ENCODE results near the gene AP1G2. TPM values are rescaled to one million over a fixed set of nuclear protein-coding genes. Genes with fewer than 3 reads are reported as not detected.
A peak's percentile ranks its signal among the peaks of the same experiment; 100 is the strongest.

Gene AP1G2
- total RNA-seq, 1 donor from 2014 or later, result 65.4 TPM

GRCh38 chr14:23521785-23522640 is 45.6 kb downstream of the AP1G2 start:
- H3K4me1 ChIP-seq, result peaks cover 17% of the 10 kb centered on the region
- H3K27me3 Mint-ChIP-seq (ENCODE audit: insufficient read depth, low read depth), result peaks cover 18% of the 10 kb centered on the region
- DNase-seq (ENCODE audit: low spot score), result no peak
- no peaks in the 10 kb centered on the region for H4K20me1 ChIP-seq (ENCODE audit: low read depth)
- no peaks in the 10 kb centered on the region for H3K9me3 Mint-ChIP-seq
- H2AFZ ChIP-seq (replicated peaks), result no peak overlapping the region
- no peak overlapping the region for H3K4me2 ChIP-seq
- H3K4me3 ChIP-seq, result no peak overlapping the region
- peaks cover 11% of the 10 kb centered on the region for H3F3A ChIP-seq (ENCODE audit: low read depth)
- no peak overlapping the region for H3K27ac ChIP-seq
- no peaks in the 10 kb centered on the region for H3K9me3 ChIP-seq (ENCODE audit: low read depth)
- no peaks in the 10 kb centered on the region for H3K36me3 ChIP-seq
- H3K9ac ChIP-seq, result no peak overlapping the region
- H3K36me3 Mint-ChIP-seq, result peaks cover 11% of the 10 kb centered on the region
- H3K27ac Mint-ChIP-seq, result no peak overlapping the region
- H3K79me2 ChIP-seq (ENCODE audit: low read depth), result no peaks in the 10 kb centered on the region
- H3K4me3 Mint-ChIP-seq, result no peak overlapping the region
- H3K27me3 ChIP-seq, result no peaks in the 10 kb centered on the region
- no peak for TF ChIP-seq EZH2phosphoT487 (IDR thresholded peaks at IDR 0.05)
- no peak for TF ChIP-seq EZH2 (IDR thresholded peaks at IDR 0.05)
- TF ChIP-seq, protein P1, sequence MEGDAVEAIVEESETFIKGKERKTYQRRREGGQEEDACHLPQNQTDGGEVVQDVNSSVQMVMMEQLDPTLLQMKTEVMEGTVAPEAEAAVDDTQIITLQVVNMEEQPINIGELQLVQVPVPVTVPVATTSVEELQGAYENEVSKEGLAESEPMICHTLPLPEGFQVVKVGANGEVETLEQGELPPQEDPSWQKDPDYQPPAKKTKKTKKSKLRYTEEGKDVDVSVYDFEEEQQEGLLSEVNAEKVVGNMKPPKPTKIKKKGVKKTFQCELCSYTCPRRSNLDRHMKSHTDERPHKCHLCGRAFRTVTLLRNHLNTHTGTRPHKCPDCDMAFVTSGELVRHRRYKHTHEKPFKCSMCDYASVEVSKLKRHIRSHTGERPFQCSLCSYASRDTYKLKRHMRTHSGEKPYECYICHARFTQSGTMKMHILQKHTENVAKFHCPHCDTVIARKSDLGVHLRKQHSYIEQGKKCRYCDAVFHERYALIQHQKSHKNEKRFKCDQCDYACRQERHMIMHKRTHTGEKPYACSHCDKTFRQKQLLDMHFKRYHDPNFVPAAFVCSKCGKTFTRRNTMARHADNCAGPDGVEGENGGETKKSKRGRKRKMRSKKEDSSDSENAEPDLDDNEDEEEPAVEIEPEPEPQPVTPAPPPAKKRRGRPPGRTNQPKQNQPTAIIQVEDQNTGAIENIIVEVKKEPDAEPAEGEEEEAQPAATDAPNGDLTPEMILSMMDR (IDR thresholded peaks at IDR 0.05), result no peak
- H3K4me1 Mint-ChIP-seq, result peaks cover 19% of the 10 kb centered on the region

GRCh38 chr14:23520899-23521533 is 46.6 kb downstream of the AP1G2 start:
- Mint-ChIP-seq H3K27ac (peak overlapping the region; percentile 18), H3K4me3 (no peak overlapping the region), H3K27me3 (ENCODE audit: insufficient read depth, low read depth) (peaks cover 15% of the 10 kb centered on the region), H3K36me3 (peaks cover 4% of the 10 kb centered on the region), H3K9me3 (no peaks in the 10 kb centered on the region), H3K4me1 (peaks cover 19% of the 10 kb centered on the region)
- Histone ChIP-seq H3K4me2 (no peak overlapping the region), H4K20me1 (ENCODE audit: low read depth) (no peaks in the 10 kb centered on the region), H3K4me1 (peaks cover 17% of the 10 kb centered on the region), H3K36me3 (no peaks in the 10 kb centered on the region), H2AFZ (replicated peaks) (no peak overlapping the region), H3K27ac (peak overlapping the region; percentile 37), H3F3A (ENCODE audit: low read depth) (peaks cover 11% of the 10 kb centered on the region), H3K4me3 (no peak overlapping the region), H3K9ac (no peak overlapping the region), H3K79me2 (ENCODE audit: low read depth) (no peaks in the 10 kb centered on the region), H3K9me3 (ENCODE audit: low read depth) (no peaks in the 10 kb centered on the region), H3K27me3 (no peaks in the 10 kb centered on the region)
- DNase-seq (ENCODE audit: low spot score), result no peak
- TF ChIP-seq, protein P1 (IDR thresholded peaks at IDR 0.05), result no peak

DNA sequence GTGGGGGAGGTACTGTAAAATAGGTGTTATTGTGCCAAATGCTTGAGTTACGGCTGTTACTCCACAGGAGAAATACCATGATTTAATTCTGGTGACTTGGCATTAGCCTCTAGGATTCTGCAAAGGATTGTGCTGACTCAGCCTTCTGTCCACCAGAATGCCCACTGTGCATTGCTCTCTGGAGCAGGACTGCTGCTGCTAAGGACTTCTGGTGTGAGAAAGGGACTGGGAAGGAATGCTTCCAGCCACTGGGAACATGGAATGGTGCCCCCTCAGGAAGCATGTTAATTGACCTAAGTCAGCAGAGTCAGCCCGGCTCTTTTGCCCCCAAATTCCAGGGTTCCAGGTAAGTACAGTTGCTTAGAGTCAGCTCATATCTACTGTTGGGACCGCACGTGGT is 48.9 kb downstream of the AP1G2 start:
- H3K4me2 ChIP-seq, result peak overlapping the region; percentile 47
- H4K20me1 ChIP-seq (ENCODE audit: low read depth), result no peaks in the 10 kb centered on the region
- no peak overlapping the region for H3K4me3 ChIP-seq
- peaks cover 11% of the 10 kb centered on the region for H3F3A ChIP-seq (ENCODE audit: low read depth)
- H3K27me3 ChIP-seq, result no peaks in the 10 kb centered on the region
- no peaks in the 10 kb centered on the region for H3K9me3 Mint-ChIP-seq
- peaks cover 17% of the 10 kb centered on the region for H3K4me1 ChIP-seq
- no peak overlapping the region for H3K27ac ChIP-seq
- H3K4me1 Mint-ChIP-seq, result peaks cover 19% of the 10 kb centered on the region
- peaks cover 2% of the 10 kb centered on the region for H3K36me3 Mint-ChIP-seq
- H3K9ac ChIP-seq, result no peak overlapping the region
- no peaks in the 10 kb centered on the region for H3K9me3 ChIP-seq (ENCODE audit: low read depth)
- H3K27ac Mint-ChIP-seq, result no peak overlapping the region
- H3K27me3 Mint-ChIP-seq (ENCODE audit: insufficient read depth, low read depth), result peaks cover 12% of the 10 kb centered on the region
- H3K4me3 Mint-ChIP-seq, result no peak overlapping the region
- peak; percentile 58 for DNase-seq (ENCODE audit: low spot score)
- TF ChIP-seq EZH2phosphoT487 (IDR thresholded peaks at IDR 0.05) (no peak), EZH2 (IDR thresholded peaks at IDR 0.05) (no peak)
- TF ChIP-seq, protein P1 (IDR thresholded peaks at IDR 0.05), result no peak
- H2AFZ ChIP-seq (replicated peaks), result no peak overlapping the region
- H3K36me3 ChIP-seq, result no peaks in the 10 kb centered on the region
- H3K79me2 ChIP-seq (ENCODE audit: low read depth), result no peaks in the 10 kb centered on the region
